Natural killer cell (primary cell): Measurements from ENCODE around the gene SLC9B1. TPM values are rescaled to one million over a fixed set of nuclear protein-coding genes. Genes with fewer than 3 reads are reported as not detected.

Source experiments
- ATAC-seq, 3 donors: fragments of 150-1000 bp in 2 of 3; fragments of 200-7000 bp in 1 of 3; cut with Tn5 transposase; 1 replicate in 1 of 3; 2 replicates in 2 of 3; pipeline ENCODE4 v1.10.0; 2021; ENCODE audit warnings: mild to moderate bottlenecking in 2 of 3, moderate library complexity in 2 of 3
- DNase-seq, 2 donors: peaks; one replicate each; pipeline versions ENCODE4 v3.0.0 to v3.0.0-alpha.2; 2013 to 2021; ENCODE audit warnings: mixed read lengths in 1 of 2
- H3K27ac ChIP-seq: one replicate; pipeline ENCODE4 v1.5.1; 2013; ENCODE audit warnings: mild to moderate bottlenecking, low read length
- H3K27me3 ChIP-seq: one replicate; pipeline ENCODE4 v1.6.1; 2013; ENCODE audit warnings: low read length; ENCODE audit not compliant: control insufficient read depth, insufficient read depth
- H3K36me3 ChIP-seq: one replicate; pipeline ENCODE4 v1.6.1; 2013; ENCODE audit warnings: low read length; ENCODE audit not compliant: control insufficient read depth, insufficient read depth
- H3K4me1 ChIP-seq: one replicate; pipeline ENCODE4 v1.6.1; 2013; ENCODE audit warnings: low read length; ENCODE audit not compliant: control insufficient read depth, insufficient read depth
- H3K4me3 ChIP-seq: one replicate; pipeline ENCODE4 v1.5.1; 2013; ENCODE audit warnings: low read length
- H3K9me3 ChIP-seq: one replicate; pipeline ENCODE4 v1.6.1; 2013; ENCODE audit warnings: low read length; ENCODE audit not compliant: control insufficient read depth, insufficient read depth
- H3K27ac Mint-ChIP-seq, 2 donors: one replicate each; pipeline ENCODE4 v1.8.0; 2022; ENCODE audit warnings: mild to moderate bottlenecking in 2 of 2, mixed read lengths in 2 of 2, moderate library complexity in 1 of 2
- H3K27me3 Mint-ChIP-seq, 2 donors: one replicate each; pipeline ENCODE4 v1.8.0; 2022; ENCODE audit warnings: low read depth in 2 of 2, mixed read lengths in 2 of 2
- H3K36me3 Mint-ChIP-seq: one replicate; pipeline ENCODE4 v1.8.0; 2022; ENCODE audit warnings: mixed read lengths
- H3K4me1 Mint-ChIP-seq, 2 donors: one replicate each; pipeline ENCODE4 v1.8.0; 2022; ENCODE audit warnings: mixed read lengths in 2 of 2
- H3K4me3 Mint-ChIP-seq: one replicate; pipeline ENCODE4 v1.8.0; 2022; ENCODE audit warnings: mild to moderate bottlenecking, moderate library complexity, mixed read lengths
- H3K9me3 Mint-ChIP-seq, 2 donors: one replicate each; pipeline ENCODE4 v1.8.0; 2022; ENCODE audit warnings: mixed read lengths in 2 of 2
- WGBS: methylation state at CpG from one replicate; pipeline ENCODE4 v1.1.7; 2013; ENCODE audit warnings: missing lambda C conversion rate; ENCODE audit not compliant: insufficient coverage; 5-methylcytosine and 5-hydroxymethylcytosine counted together
- intact Hi-C: fragments of 100-400 bp; cut with micrococcal nuclease; formaldehyde crosslinking; loops from one replicate; pipeline ENCODE4 v1.14.2; 2022
- total RNA-seq, 4 donors: library from RNA; stranded (reverse); fragments of 120-200 nt in 1 of 4; gene quantifications; one replicate each; pipeline versions ENCODE4 v1.2.3 to v1.2.4, GENCODE V29; 2013 to 2022
- TF ChIP-seq, protein P1 (sequence below): fragments of 200-600 bp; IDR thresholded peaks from one replicate; pipeline ENCODE4 v1.8.0; 2022; ENCODE audit warnings: antibody characterized with exemption

The SLC9B1 gene, protein sequence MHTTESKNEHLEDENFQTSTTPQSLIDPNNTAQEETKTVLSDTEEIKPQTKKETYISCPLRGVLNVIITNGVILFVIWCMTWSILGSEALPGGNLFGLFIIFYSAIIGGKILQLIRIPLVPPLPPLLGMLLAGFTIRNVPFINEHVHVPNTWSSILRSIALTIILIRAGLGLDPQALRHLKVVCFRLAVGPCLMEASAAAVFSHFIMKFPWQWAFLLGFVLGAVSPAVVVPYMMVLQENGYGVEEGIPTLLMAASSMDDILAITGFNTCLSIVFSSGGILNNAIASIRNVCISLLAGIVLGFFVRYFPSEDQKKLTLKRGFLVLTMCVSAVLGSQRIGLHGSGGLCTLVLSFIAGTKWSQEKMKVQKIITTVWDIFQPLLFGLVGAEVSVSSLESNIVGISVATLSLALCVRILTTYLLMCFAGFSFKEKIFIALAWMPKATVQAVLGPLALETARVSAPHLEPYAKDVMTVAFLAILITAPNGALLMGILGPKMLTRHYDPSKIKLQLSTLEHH
- 1 to 10 TPM; 2.1 to 4.0 (median 2.5) TPM for total RNA-seq
- total RNA-seq (2013): 5.2 TPM

- H3K4me3 Mint-ChIP-seq: peak within 1 kb of the TSS; percentile 94
- Histone ChIP-seq H3K4me3 (peak within 1 kb of the TSS; percentile 61), H3K36me3 (no peaks in the 10 kb centered on the region), H3K27me3 (no peaks in the 10 kb centered on the region), H3K4me1 (peaks cover 20% of the 10 kb centered on the region), H3K27ac (peak within 1 kb of the TSS; percentile 93), H3K9me3 (no peaks in the 10 kb centered on the region)
- peak; percentile 92 to 95 for DNase-seq
- H3K36me3 Mint-ChIP-seq: no peaks in the 10 kb centered on the region
- H3K27me3 Mint-ChIP-seq: no peaks in the 10 kb centered on the region
- under 1% methylated on average over 44 of the region's 46 CpGs for WGBS
- peaks cover 12 to 13% of the 10 kb centered on the region in 2 donors for H3K4me1 Mint-ChIP-seq
- TF ChIP-seq, protein P1, sequence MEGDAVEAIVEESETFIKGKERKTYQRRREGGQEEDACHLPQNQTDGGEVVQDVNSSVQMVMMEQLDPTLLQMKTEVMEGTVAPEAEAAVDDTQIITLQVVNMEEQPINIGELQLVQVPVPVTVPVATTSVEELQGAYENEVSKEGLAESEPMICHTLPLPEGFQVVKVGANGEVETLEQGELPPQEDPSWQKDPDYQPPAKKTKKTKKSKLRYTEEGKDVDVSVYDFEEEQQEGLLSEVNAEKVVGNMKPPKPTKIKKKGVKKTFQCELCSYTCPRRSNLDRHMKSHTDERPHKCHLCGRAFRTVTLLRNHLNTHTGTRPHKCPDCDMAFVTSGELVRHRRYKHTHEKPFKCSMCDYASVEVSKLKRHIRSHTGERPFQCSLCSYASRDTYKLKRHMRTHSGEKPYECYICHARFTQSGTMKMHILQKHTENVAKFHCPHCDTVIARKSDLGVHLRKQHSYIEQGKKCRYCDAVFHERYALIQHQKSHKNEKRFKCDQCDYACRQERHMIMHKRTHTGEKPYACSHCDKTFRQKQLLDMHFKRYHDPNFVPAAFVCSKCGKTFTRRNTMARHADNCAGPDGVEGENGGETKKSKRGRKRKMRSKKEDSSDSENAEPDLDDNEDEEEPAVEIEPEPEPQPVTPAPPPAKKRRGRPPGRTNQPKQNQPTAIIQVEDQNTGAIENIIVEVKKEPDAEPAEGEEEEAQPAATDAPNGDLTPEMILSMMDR: no peak
- intact Hi-C loops: loop anchor here (1.0 to 2.0 kb wide), 4 partner anchors 57 to 259 kb away; partner anchors contain the start of genes MANBA, SLC9B2 and UBE2D3
- peak; percentile 93 to 98 (median 95) for ATAC-seq
- no peaks in the 10 kb centered on the region for H3K9me3 Mint-ChIP-seq
- H3K27ac Mint-ChIP-seq: peak within 1 kb of the TSS in 1 of 2 donors; percentile 95
Observed at GRCh38 chr4:103019308-103020124, at the start of gene SLC9B1. Gene SLC9B1, minus strand, starts transcription at chr4:103019705. Its CDS starts 27,994 bp downstream, at chr4:102991711.

- Histone ChIP-seq H3K27ac (no peak overlapping the region), H3K4me1 (no peaks in the 10 kb centered on the region), H3K36me3 (peaks cover 4% of the 10 kb centered on the region), H3K27me3 (no peaks in the 10 kb centered on the region), H3K9me3 (no peaks in the 10 kb centered on the region), H3K4me3 (no peak overlapping the region)
- Mint-ChIP-seq H3K36me3 (no peaks in the 10 kb centered on the region), H3K4me1 (no peaks in the 10 kb centered on the region), H3K4me3 (no peak overlapping the region), H3K27me3 (no peaks in the 10 kb centered on the region), H3K9me3 (no peaks in the 10 kb centered on the region), H3K27ac (no peak overlapping the region)
- TF ChIP-seq, protein P1: no peak
- DNase-seq (no peak), ATAC-seq (no peak)
- intact Hi-C loops: no loop called here
- 83% methylated on average over 1 of the region's 2 CpGs for WGBS
Observed at GRCh38 chr4:103067841-103068547, 48.5 kb upstream of the SLC9B1 start.

GRCh38 chr4:103060453-103061148, 41.1 kb upstream of the SLC9B1 start:
- no peak overlapping the region for H3K27ac Mint-ChIP-seq
- Histone ChIP-seq H3K27ac (no peak overlapping the region), H3K9me3 (no peaks in the 10 kb centered on the region), H3K4me3 (no peak overlapping the region), H3K27me3 (no peaks in the 10 kb centered on the region), H3K36me3 (peaks cover 4% of the 10 kb centered on the region), H3K4me1 (no peaks in the 10 kb centered on the region)
- H3K4me1 Mint-ChIP-seq: no peaks in the 10 kb centered on the region
- H3K9me3 Mint-ChIP-seq: no peaks in the 10 kb centered on the region
- H3K36me3 Mint-ChIP-seq: no peaks in the 10 kb centered on the region
- ATAC-seq: no peak
- no peaks in the 10 kb centered on the region for H3K27me3 Mint-ChIP-seq
- WGBS: 100% methylated on average over 2 of the region's 2 CpGs
- H3K4me3 Mint-ChIP-seq: no peak overlapping the region
- DNase-seq: no peak
- TF ChIP-seq, protein P1: no peak
- intact Hi-C loops: no loop called here
